Activated B cell treated with CpG ODN at 0.5 μM for 24 hours (primary cell): ENCODE data around the gene CDH20. TPM values are rescaled to one million over a fixed set of nuclear protein-coding genes. Genes with fewer than 3 reads are reported as not detected.

Source experiments
- ATAC-seq: fragments of 200-7000 bp; cut with Tn5 transposase; one replicate; pipeline ENCODE4 v1.10.0; 2021; ENCODE audit warnings: low read depth, mild to moderate bottlenecking, moderate library complexity
- CTCF ChIA-PET: fragments of 350-600 bp; sonication (Branson Sonifier 250); formaldehyde crosslinking; loops from one replicate; lab custom pipeline; 2021; ENCODE audit warnings: antibody characterized with exemption; lab: Charles Lee
- POLR2A ChIA-PET: fragments of 350-600 bp; sonication (Branson Sonifier 250); formaldehyde crosslinking; loops from one replicate; lab custom pipeline; 2021; ENCODE audit warnings: antibody characterized with exemption; lab: Charles Lee
- DNase-seq: peaks from one replicate; pipeline ENCODE4 v3.0.0; 2022
- H3K27ac Mint-ChIP-seq: one replicate; pipeline ENCODE4 v1.8.0; 2020; ENCODE audit warnings: mixed read lengths
- H3K27me3 Mint-ChIP-seq: one replicate; pipeline ENCODE4 v1.8.0; 2021; ENCODE audit warnings: mixed read lengths
- H3K36me3 Mint-ChIP-seq: one replicate; pipeline ENCODE4 v1.8.0; 2021; ENCODE audit warnings: low read depth, mixed read lengths
- H3K4me1 Mint-ChIP-seq: one replicate; pipeline ENCODE4 v1.8.0; 2021; ENCODE audit warnings: mixed read lengths
- H3K4me3 Mint-ChIP-seq: one replicate; pipeline ENCODE4 v1.8.0; 2020; ENCODE audit warnings: mild to moderate bottlenecking, mixed read lengths
- H3K9me3 Mint-ChIP-seq: one replicate; pipeline ENCODE4 v1.8.0; 2020; ENCODE audit warnings: mixed read lengths
- CTCF ChIP-seq: fragments of 200-600 bp; IDR thresholded peaks from one replicate; pipeline ENCODE4 v1.8.0; 2022; ENCODE audit warnings: antibody characterized with exemption, mild to moderate bottlenecking
- intact Hi-C: fragments of 100-400 bp; cut with micrococcal nuclease; formaldehyde crosslinking; loops from one replicate; pipeline ENCODE4 v1.15.1; 2024
- total RNA-seq: library from RNA; stranded (reverse); gene quantifications from 2 replicates; pipeline ENCODE4 v1.2.3, GENCODE V29; 2022

Gene CDH20
- total RNA-seq, 1 donor from 2014 or later: 0.07 TPM

DNA sequence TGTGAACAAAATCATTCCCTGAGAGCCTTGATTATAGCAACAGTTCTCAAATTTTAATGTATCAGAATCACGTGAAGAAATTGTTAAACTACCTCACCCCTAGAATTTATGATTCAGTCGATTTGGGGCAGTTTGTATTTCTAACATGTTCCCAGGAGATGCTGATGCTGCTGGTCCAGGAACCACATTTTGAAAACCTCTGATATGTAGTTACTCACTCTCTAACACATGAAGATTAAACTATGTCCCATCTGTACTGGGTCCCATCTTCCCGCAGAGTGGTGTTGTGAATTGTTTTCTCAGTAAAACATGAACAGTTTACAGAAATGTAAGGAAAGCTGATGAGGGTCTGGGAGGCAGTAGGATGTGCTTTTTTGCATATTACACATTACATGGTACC, 223.1 kb downstream of the CDH20 start:
- Mint-ChIP-seq H3K27ac (no peak overlapping the region), H3K9me3 (peaks cover 3% of the 10 kb centered on the region), H3K27me3 (peaks cover 5% of the 10 kb centered on the region), H3K4me1 (peaks cover 1% of the 10 kb centered on the region), H3K36me3 (no peaks in the 10 kb centered on the region), H3K4me3 (no peak overlapping the region)
- TF ChIP-seq CTCF: no peak
- ATAC-seq (no peak), DNase-seq (no peak)
- intact Hi-C loops: no loop called here
- CTCF ChIA-PET: interaction anchor here (0.6 kb wide), 2 partner anchors 25 to 575 kb away, joined by 3 read pairs; no protein-coding TSS in a partner anchor
- POLR2A ChIA-PET: no interaction called here

DNA sequence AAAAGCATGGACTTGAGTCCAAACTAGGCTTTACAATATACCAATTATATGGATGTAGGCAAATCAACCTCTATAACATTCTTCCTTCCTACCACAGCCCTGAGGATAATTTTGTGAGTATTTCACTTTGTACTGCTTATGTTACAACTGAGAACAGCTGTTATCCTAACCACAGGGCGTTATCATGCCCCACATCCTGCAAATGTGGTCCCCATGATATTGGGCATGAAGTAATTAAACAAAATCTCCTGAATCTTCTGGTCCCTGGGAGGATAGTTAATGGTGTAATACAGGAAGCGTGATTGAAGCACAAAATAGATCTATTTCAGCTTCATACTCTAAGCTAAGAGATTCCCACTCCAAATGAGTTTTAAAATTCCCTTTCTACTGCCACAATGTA, 223.6 kb downstream of the CDH20 start:
- POLR2A ChIA-PET: no interaction called here
- peaks cover 1% of the 10 kb centered on the region for H3K4me1 Mint-ChIP-seq
- intact Hi-C loops: no loop called here
- H3K27me3 Mint-ChIP-seq: peaks cover 5% of the 10 kb centered on the region
- CTCF ChIA-PET: interaction anchor here (0.6 kb wide), 1 partner anchor 574 kb away, joined by 3 read pairs; no protein-coding TSS in a partner anchor
- H3K36me3 Mint-ChIP-seq: no peaks in the 10 kb centered on the region
- H3K27ac Mint-ChIP-seq: no peak overlapping the region
- H3K4me3 Mint-ChIP-seq: no peak overlapping the region
- no peak for TF ChIP-seq CTCF
- ATAC-seq (no peak), DNase-seq (no peak)
- H3K9me3 Mint-ChIP-seq: peaks cover 3% of the 10 kb centered on the region

GRCh38 chr18:61569176-61569892, 236.1 kb downstream of the CDH20 start:
- Mint-ChIP-seq H3K4me3 (no peak overlapping the region), H3K4me1 (no peaks in the 10 kb centered on the region), H3K36me3 (no peaks in the 10 kb centered on the region), H3K27me3 (peaks cover 5% of the 10 kb centered on the region), H3K27ac (no peak overlapping the region), H3K9me3 (peaks cover 10% of the 10 kb centered on the region)
- no peak for TF ChIP-seq CTCF
- ChIA-PET POLR2A (no interaction called here), CTCF (no interaction called here)
- DNase-seq (no peak), ATAC-seq (no peak)
- intact Hi-C loops: no loop called here

DNA sequence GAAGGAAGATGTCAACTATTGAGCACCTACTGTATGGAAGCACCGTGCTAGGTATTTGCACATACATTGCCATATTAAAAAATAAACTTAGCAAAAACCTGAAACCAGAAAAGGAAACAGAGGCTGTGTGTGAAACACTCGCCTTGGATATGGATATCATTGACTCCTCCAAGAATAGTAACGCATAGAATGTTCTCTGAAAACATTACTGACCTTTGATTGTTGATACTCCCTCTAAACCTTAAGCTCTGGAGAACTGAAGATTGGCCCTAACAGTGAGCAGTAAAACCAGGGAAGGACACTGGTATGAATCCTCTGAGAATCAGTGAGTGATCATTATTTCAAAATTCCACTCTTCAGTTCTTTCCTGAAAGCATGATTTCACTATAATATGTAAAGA, 236.8 kb downstream of the CDH20 start:
- TF ChIP-seq CTCF: no peak
- Mint-ChIP-seq H3K4me3 (no peak overlapping the region), H3K27me3 (peaks cover 5% of the 10 kb centered on the region), H3K36me3 (no peaks in the 10 kb centered on the region), H3K9me3 (peaks cover 9% of the 10 kb centered on the region), H3K27ac (no peak overlapping the region), H3K4me1 (no peaks in the 10 kb centered on the region)
- CTCF ChIA-PET: no interaction called here
- ATAC-seq (no peak), DNase-seq (no peak)
- intact Hi-C loops: no loop called here
- POLR2A ChIA-PET: no interaction called here

- no peak for DNase-seq
These were observed 238.9 kb downstream of the CDH20 start for GRCh38 chr18:61572084-61572655.

More at GRCh38 chr18:61572084-61572655, 238.9 kb downstream of the CDH20 start:
- H3K9me3 Mint-ChIP-seq: peaks cover 9% of the 10 kb centered on the region
- H3K27ac Mint-ChIP-seq: no peak overlapping the region
- peaks cover 9% of the 10 kb centered on the region for H3K27me3 Mint-ChIP-seq
- no peaks in the 10 kb centered on the region for H3K36me3 Mint-ChIP-seq
- no peak overlapping the region for H3K4me3 Mint-ChIP-seq
- ChIA-PET POLR2A (no interaction called here), CTCF (interaction anchor here (1.5 kb wide), 1 partner anchor 10 kb away, joined by 3 read pairs; no protein-coding TSS in a partner anchor)
- H3K4me1 Mint-ChIP-seq: no peaks in the 10 kb centered on the region
- no peak for TF ChIP-seq CTCF
- intact Hi-C loops: no loop called here
- no peak for ATAC-seq
